ENCODE measurements around the gene THBD.

Gene THBD

DNA sequence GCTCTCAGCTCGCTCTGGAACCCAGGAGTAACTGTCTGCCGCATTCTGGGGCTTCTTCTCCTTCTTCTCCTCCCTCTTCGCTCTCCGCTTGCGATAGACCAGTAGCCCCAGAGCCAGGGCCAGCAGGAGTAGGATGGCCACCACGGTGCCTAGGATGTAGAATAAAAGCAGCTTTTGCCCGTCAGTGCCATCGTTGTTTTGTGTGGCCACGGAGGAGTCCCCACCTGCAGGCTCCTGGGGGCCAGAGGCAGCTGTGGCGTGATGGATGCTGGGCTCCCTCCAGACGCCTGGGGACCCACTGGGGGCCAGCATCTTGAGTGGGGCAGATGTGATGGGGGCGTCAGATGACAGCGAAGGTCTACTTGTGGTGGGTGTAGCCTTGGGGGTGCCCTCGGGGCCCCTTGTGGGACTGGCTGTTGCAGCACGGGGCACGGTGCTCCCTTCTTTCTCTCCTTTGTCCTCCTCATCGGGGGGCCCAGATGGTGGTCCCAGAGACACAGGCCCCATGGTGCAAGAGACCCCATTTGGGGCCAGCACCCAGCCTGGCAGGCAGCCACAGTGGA lies 34.9 kb upstream of the THBD start:
- Histone ChIP-seq H3K36me3 (ENCODE audit: control insufficient read depth, insufficient read depth, low read length) (no peaks in the 10 kb centered on the region; the same call in 1 of the 2 replicates), H3K9me3 (ENCODE audit: control insufficient read depth, insufficient read depth, low read length) (no peaks in the 10 kb centered on the region), H3K27ac (ENCODE audit: low read length) (no peak overlapping the region), H3K27me3 (ENCODE audit: control insufficient read depth, insufficient read depth, low read length) (no peaks in the 10 kb centered on the region), H3K4me3 (ENCODE audit: low read length) (no peak overlapping the region), H3K4me1 (ENCODE audit: control insufficient read depth, insufficient read depth, low read length) (no peaks in the 10 kb centered on the region)
- no peak for DNase-seq (ENCODE audit: low read depth, low spot score)
- no CpG with 5 or more reads among the region's 17 CpGs for WGBS (ENCODE audit: insufficient coverage, insufficient read length)

- Histone ChIP-seq H3K4me1 (ENCODE audit: control insufficient read depth, insufficient read depth, low read length) (no peaks in the 10 kb centered on the region), H3K9me3 (ENCODE audit: control insufficient read depth, insufficient read depth, low read length) (no peaks in the 10 kb centered on the region), H3K4me3 (ENCODE audit: low read length) (no peak overlapping the region), H3K27ac (ENCODE audit: low read length) (no peak overlapping the region), H3K36me3 (ENCODE audit: control insufficient read depth, insufficient read depth, low read length) (no peaks in the 10 kb centered on the region; the same call in 1 of the 2 replicates), H3K27me3 (ENCODE audit: control insufficient read depth, insufficient read depth, low read length) (no peaks in the 10 kb centered on the region)
- no CpG with 5 or more reads among the region's 15 CpGs for WGBS (ENCODE audit: insufficient coverage, insufficient read length)
- DNase-seq (ENCODE audit: low read depth, low spot score) = no peak
Measured at GRCh38 chr20:23083553-23084220, 34.2 kb upstream of the THBD start.

- Histone ChIP-seq H3K9me3 (ENCODE audit: control insufficient read depth, insufficient read depth, low read length) (no peaks in the 10 kb centered on the region), H3K36me3 (ENCODE audit: control insufficient read depth, insufficient read depth, low read length) (no peaks in the 10 kb centered on the region; the same call in 1 of the 2 replicates), H3K4me1 (ENCODE audit: control insufficient read depth, insufficient read depth, low read length) (no peaks in the 10 kb centered on the region), H3K27ac (ENCODE audit: low read length) (no peak overlapping the region), H3K27me3 (ENCODE audit: control insufficient read depth, insufficient read depth, low read length) (no peaks in the 10 kb centered on the region), H3K4me3 (ENCODE audit: low read length) (no peak overlapping the region)
- no CpG with 5 or more reads among the region's 9 CpGs for WGBS (ENCODE audit: insufficient coverage, insufficient read length)
- no peak for DNase-seq (ENCODE audit: low read depth, low spot score)
Measured at GRCh38 chr20:23082846-23083552, 33.5 kb upstream of the THBD start.

DNA sequence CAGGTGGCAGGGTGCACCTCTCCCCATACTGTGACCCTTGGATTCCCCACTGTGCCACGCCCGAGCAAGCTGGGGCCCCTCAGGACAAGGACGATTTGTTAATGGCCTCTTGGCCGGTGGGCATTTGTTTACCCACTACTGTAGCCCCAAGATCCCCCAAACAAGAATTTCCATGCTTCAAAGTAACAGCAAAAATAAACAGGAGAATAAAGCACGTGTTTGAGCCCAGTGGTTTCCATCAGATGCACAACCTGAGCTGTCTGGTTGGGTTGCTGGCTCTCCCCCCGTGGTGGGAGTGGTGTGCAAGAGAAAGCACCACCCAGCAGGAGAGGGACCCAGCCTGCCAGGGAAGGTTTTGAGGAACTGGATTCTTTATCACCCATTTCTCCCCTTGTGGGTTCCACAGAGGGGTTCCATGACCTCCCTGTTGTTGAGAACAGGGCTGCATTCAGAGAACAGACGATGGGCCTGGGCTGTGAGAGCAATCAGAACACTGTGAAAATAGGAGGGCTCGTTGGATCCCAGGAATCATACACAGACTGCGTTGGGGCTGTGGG lies 31.9 kb upstream of the THBD start:
- Histone ChIP-seq H3K4me1 (ENCODE audit: control insufficient read depth, insufficient read depth, low read length) (no peaks in the 10 kb centered on the region), H3K9me3 (ENCODE audit: control insufficient read depth, insufficient read depth, low read length) (no peaks in the 10 kb centered on the region), H3K27ac (ENCODE audit: low read length) (no peak overlapping the region), H3K27me3 (ENCODE audit: control insufficient read depth, insufficient read depth, low read length) (no peaks in the 10 kb centered on the region), H3K36me3 (ENCODE audit: control insufficient read depth, insufficient read depth, low read length) (no peaks in the 10 kb centered on the region; the same call in 1 of the 2 replicates), H3K4me3 (ENCODE audit: low read length) (no peak overlapping the region)
- no CpG with 5 or more reads among the region's 9 CpGs for WGBS (ENCODE audit: insufficient coverage, insufficient read length)
- no peak for DNase-seq (ENCODE audit: low read depth, low spot score)

- no peak for DNase-seq (ENCODE audit: low read depth, low spot score)
- no CpG with 5 or more reads among the region's 10 CpGs for WGBS (ENCODE audit: insufficient coverage, insufficient read length)
- H3K27me3 ChIP-seq (ENCODE audit: control insufficient read depth, insufficient read depth, low read length) = no peaks in the 10 kb centered on the region
- no peak overlapping the region for H3K4me3 ChIP-seq (ENCODE audit: low read length)
- no peaks in the 10 kb centered on the region for H3K9me3 ChIP-seq (ENCODE audit: control insufficient read depth, insufficient read depth, low read length)
- H3K27ac ChIP-seq (ENCODE audit: low read length) = no peak overlapping the region
- H3K36me3 ChIP-seq (ENCODE audit: control insufficient read depth, insufficient read depth, low read length) = no peaks in the 10 kb centered on the region
- no peaks in the 10 kb centered on the region for H3K4me1 ChIP-seq (ENCODE audit: control insufficient read depth, insufficient read depth, low read length)
Measured at GRCh38 chr20:23080521-23080920, 31.0 kb upstream of the THBD start.

GRCh38 chr20:23079926-23080325 lies 30.5 kb upstream of the THBD start:
- Histone ChIP-seq H3K4me1 (ENCODE audit: control insufficient read depth, insufficient read depth, low read length) (no peaks in the 10 kb centered on the region), H3K9me3 (ENCODE audit: control insufficient read depth, insufficient read depth, low read length) (no peaks in the 10 kb centered on the region), H3K27me3 (ENCODE audit: control insufficient read depth, insufficient read depth, low read length) (no peaks in the 10 kb centered on the region), H3K36me3 (ENCODE audit: control insufficient read depth, insufficient read depth, low read length) (no peaks in the 10 kb centered on the region), H3K27ac (ENCODE audit: low read length) (no peak overlapping the region), H3K4me3 (ENCODE audit: low read length) (no peak overlapping the region)
- DNase-seq (ENCODE audit: low read depth, low spot score) = no peak
- WGBS (ENCODE audit: insufficient coverage, insufficient read length) = no CpG with 5 or more reads among the region's 2 CpGs

DNA sequence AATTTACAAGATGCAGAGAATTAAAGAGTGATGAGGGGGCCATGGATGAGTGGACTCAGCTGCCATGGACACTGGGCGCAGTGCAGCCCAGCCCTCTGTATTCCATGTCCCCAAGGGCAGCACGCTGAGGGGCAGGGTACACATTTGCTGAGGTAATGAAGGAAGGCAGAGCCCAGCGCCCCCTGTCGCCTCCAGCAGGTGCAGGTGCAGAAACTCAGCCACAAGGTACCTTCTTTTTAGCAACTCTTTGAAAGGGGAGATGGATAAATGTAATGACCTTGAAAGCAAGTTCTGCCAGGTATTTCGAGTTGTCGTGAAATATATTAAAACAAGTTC lies 29.5 kb upstream of the THBD start:
- no CpG with 5 or more reads among the region's 6 CpGs for WGBS (ENCODE audit: insufficient coverage, insufficient read length)
- no peaks in the 10 kb centered on the region for H3K4me1 ChIP-seq (ENCODE audit: control insufficient read depth, insufficient read depth, low read length)
- no peaks in the 10 kb centered on the region for H3K27me3 ChIP-seq (ENCODE audit: control insufficient read depth, insufficient read depth, low read length)
- DNase-seq (ENCODE audit: low read depth, low spot score) = no peak
- no peaks in the 10 kb centered on the region for H3K36me3 ChIP-seq (ENCODE audit: control insufficient read depth, insufficient read depth, low read length)
- H3K27ac ChIP-seq (ENCODE audit: low read length) = no peak overlapping the region
- no peaks in the 10 kb centered on the region for H3K9me3 ChIP-seq (ENCODE audit: control insufficient read depth, insufficient read depth, low read length)
- H3K4me3 ChIP-seq (ENCODE audit: low read length) = no peak overlapping the region

DNA sequence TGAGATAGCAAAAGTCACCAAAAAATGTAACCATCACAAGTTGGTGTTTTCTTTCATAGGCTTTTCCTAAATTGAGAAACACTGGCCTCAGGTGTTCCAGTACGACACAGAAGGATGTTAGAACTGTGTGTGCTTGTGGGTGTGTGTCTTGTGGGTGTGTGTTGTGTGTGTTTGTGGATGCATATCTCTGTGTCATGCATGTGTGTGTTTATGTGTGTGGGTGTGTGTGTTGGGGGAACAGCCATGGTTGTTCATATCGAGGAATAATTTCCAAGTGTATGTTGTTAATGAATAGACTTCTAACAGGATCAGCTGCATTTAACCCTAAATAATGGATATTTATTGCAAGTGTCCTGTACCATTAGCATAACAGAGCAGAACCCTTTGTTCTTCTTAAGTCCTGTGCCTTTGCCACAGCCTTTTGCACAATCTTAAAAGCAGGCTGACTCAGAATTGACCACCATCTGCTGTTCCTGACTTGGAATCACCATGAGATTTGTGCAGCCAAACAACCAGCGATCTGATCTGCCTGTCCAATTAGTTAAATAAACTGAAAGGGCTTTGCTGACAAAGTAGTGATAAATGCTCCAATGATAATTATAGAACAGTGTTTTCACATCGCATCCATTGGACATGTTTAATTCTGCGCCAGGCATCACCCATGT lies 29.0 kb upstream of the THBD start:
- H3K4me1 ChIP-seq (ENCODE audit: control insufficient read depth, insufficient read depth, low read length) = no peaks in the 10 kb centered on the region
- no CpG with 5 or more reads among the region's 5 CpGs for WGBS (ENCODE audit: insufficient coverage, insufficient read length)
- H3K9me3 ChIP-seq (ENCODE audit: control insufficient read depth, insufficient read depth, low read length) = no peaks in the 10 kb centered on the region
- no peak overlapping the region for H3K4me3 ChIP-seq (ENCODE audit: low read length)
- H3K27ac ChIP-seq (ENCODE audit: low read length) = no peak overlapping the region
- H3K36me3 ChIP-seq (ENCODE audit: control insufficient read depth, insufficient read depth, low read length) = no peaks in the 10 kb centered on the region
- H3K27me3 ChIP-seq (ENCODE audit: control insufficient read depth, insufficient read depth, low read length) = no peaks in the 10 kb centered on the region
- no peak for DNase-seq (ENCODE audit: low read depth, low spot score)

DNA sequence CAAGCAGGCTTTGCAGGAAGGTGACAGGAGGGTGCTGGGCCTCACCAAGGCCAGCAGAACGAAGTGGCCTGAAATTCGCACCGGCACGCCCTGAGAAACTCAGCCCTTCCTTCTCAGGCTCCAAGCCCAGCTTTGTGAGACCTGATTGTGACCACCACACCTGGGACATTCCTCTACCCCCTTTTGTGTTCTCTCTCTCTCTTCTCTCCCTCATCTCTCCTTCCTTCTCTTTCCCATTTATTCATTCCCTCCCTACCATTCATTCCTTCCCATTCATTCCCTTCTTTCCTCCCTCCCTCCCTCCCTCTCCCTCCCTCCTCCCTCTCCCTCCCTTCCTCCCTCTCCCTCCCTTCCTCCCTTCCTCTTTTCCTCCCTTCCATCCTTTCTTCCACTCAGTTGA lies 27.8 kb upstream of the THBD start:
- H3K4me1 ChIP-seq (ENCODE audit: control insufficient read depth, insufficient read depth, low read length) = no peaks in the 10 kb centered on the region
- no CpG with 5 or more reads among the region's 4 CpGs for WGBS (ENCODE audit: insufficient coverage, insufficient read length)
- no peaks in the 10 kb centered on the region for H3K36me3 ChIP-seq (ENCODE audit: control insufficient read depth, insufficient read depth, low read length)
- H3K27me3 ChIP-seq (ENCODE audit: control insufficient read depth, insufficient read depth, low read length) = no peaks in the 10 kb centered on the region
- no peak overlapping the region for H3K27ac ChIP-seq (ENCODE audit: low read length)
- H3K9me3 ChIP-seq (ENCODE audit: control insufficient read depth, insufficient read depth, low read length) = no peaks in the 10 kb centered on the region
- no peak for DNase-seq (ENCODE audit: low read depth, low spot score)
- H3K4me3 ChIP-seq (ENCODE audit: low read length) = no peak overlapping the region

- Histone ChIP-seq H3K36me3 (ENCODE audit: control insufficient read depth, insufficient read depth, low read length) (no peaks in the 10 kb centered on the region), H3K4me1 (ENCODE audit: control insufficient read depth, insufficient read depth, low read length) (no peaks in the 10 kb centered on the region), H3K9me3 (ENCODE audit: control insufficient read depth, insufficient read depth, low read length) (no peaks in the 10 kb centered on the region), H3K27me3 (ENCODE audit: control insufficient read depth, insufficient read depth, low read length) (no peaks in the 10 kb centered on the region; the same call in 1 of the 2 replicates), H3K27ac (ENCODE audit: low read length) (no peak overlapping the region), H3K4me3 (ENCODE audit: low read length) (no peak overlapping the region)
- no peak for DNase-seq (ENCODE audit: low read depth, low spot score)
- WGBS (ENCODE audit: insufficient coverage, insufficient read length) = no CpG with 5 or more reads among the region's 3 CpGs
Measured at GRCh38 chr20:23074052-23074451, 24.6 kb upstream of the THBD start.

Data from iPS DF 6.9 (cell line).